OCI-LY7 (cell line): ENCODE results near the gene CDK5. TPM values are rescaled to one million over a fixed set of nuclear protein-coding genes. Genes with fewer than 3 reads are reported as not detected.

Experiments
- BruUV-seq: library from RNA; stranded (reverse); fragments of 400-500 nt; replicated peaks from 2 replicates; lab custom pipeline; 2021; lab: Mats Ljungman, UMichigan
- CTCF ChIA-PET: fragments of 300-600 bp; sonication (Branson Sonifier 250); formaldehyde crosslinking; loops from one replicate; lab custom pipeline; 2022; ENCODE audit warnings: antibody characterized with exemption; ENCODE audit not compliant: unreplicated experiment; lab: Charles Lee
- POLR2A ChIA-PET: fragments of 300-600 bp; sonication (Branson Sonifier 250); formaldehyde crosslinking; loops from one replicate; lab custom pipeline; 2022; ENCODE audit warnings: antibody characterized with exemption; lab: Charles Lee
- DNase-seq: peaks from one replicate; pipeline ENCODE4 v3.0.0-alpha.2; 2015; ENCODE audit warnings: low spot score
- H2AFZ ChIP-seq: fragments of 200-600 bp; sonication (generic), shearing (Covaris generic); 2 replicates; pipeline ENCODE4 v1.6.1; 2014; ENCODE audit warnings: mild to moderate bottlenecking, antibody characterized with exemption, low read length, moderate library complexity
- H3K27ac ChIP-seq: fragments of 200-600 bp; sonication (generic); 2 replicates; pipeline ENCODE4 v1.5.1; 2014; ENCODE audit warnings: mixed run types, low read depth, mild to moderate bottlenecking, moderate library complexity, low read length, inconsistent platforms; ENCODE audit not compliant: poor library complexity, severe bottlenecking
- H3K36me3 ChIP-seq: fragments of 200-600 bp; sonication (generic); 2 replicates; pipeline ENCODE4 v1.6.1; 2014; ENCODE audit warnings: mild to moderate bottlenecking, antibody characterized with exemption, low read length, moderate library complexity, mixed read lengths; ENCODE audit not compliant: insufficient read depth
- H3K4me1 ChIP-seq: fragments of 200-600 bp; sonication (generic); 2 replicates; pipeline ENCODE4 v1.5.1; 2014; ENCODE audit warnings: mild to moderate bottlenecking, low read length; ENCODE audit not compliant: insufficient read depth, poor library complexity, severe bottlenecking
- H3K4me2 ChIP-seq: fragments of 200-600 bp; sonication (generic); 2 replicates; pipeline ENCODE4 v1.6.1; 2014; ENCODE audit warnings: mild to moderate bottlenecking, low read length
- H3K4me3 ChIP-seq: fragments of 200-600 bp; sonication (generic); 2 replicates; pipeline ENCODE4 v1.5.1; 2014; ENCODE audit warnings: mild to moderate bottlenecking, low read depth, low read length; ENCODE audit not compliant: poor library complexity, severe bottlenecking
- H3K79me2 ChIP-seq: fragments of 200-600 bp; sonication (generic); 2 replicates; pipeline ENCODE4 v1.6.1; 2016; ENCODE audit warnings: low read depth, mild to moderate bottlenecking, low read length, moderate library complexity, mixed read lengths; ENCODE audit not compliant: insufficient read depth
- H3K9me2 ChIP-seq: fragments of 200-600 bp; sonication (generic); 2 replicates; pipeline ENCODE4 v1.6.1; 2016; ENCODE audit warnings: mild to moderate bottlenecking, low read length, mixed read lengths; ENCODE audit not compliant: insufficient read depth
- H3K9me3 ChIP-seq: fragments of 200-600 bp; sonication (generic); 2 replicates; pipeline ENCODE4 v1.6.1; 2014; ENCODE audit warnings: mild to moderate bottlenecking, mixed run types, low read length, mixed read lengths
- H4K20me1 ChIP-seq: fragments of 200-600 bp; sonication (generic); 2 replicates; pipeline ENCODE4 v1.6.1; 2014; ENCODE audit warnings: mild to moderate bottlenecking, antibody characterized with exemption, low read length, moderate library complexity, mixed read lengths; ENCODE audit not compliant: insufficient read depth
- CTCF ChIP-seq: fragments of 200-600 bp; sonication (generic); conservative IDR thresholded peaks from 2 replicates; pipeline ENCODE4 v1.5.1; 2014; ENCODE audit warnings: mild to moderate bottlenecking, antibody characterized with exemption, low read length, moderate library complexity, mixed read lengths
- EZH2phosphoT487 ChIP-seq: fragments of 200-600 bp; sonication (generic); IDR thresholded peaks from 2 replicates; pipeline ENCODE4 v1.6.1; 2018; ENCODE audit warnings: low read depth, borderline replicate concordance, mild to moderate bottlenecking, mixed run types, antibody characterized with exemption, low read length, moderate library complexity, mixed read lengths
- intact Hi-C: fragments of 100-400 bp; cut with micrococcal nuclease; formaldehyde crosslinking; loops from one replicate; pipeline ENCODE4 v1.10.0; 2022; ENCODE audit not compliant: unreplicated experiment
- total RNA-seq, 2 experiments: library from RNA; depleted of rRNA in 1 of 2; stranded (reverse); fragments of >200 nt in 1 of 2; shearing (Covaris generic) in 1 of 2; gene quantifications; 2 replicates each; pipeline ENCODE4 v1.2.3, GENCODE V29; 2014 to 2022

The CDK5 gene
- total RNA-seq, 2 experiments from 2014 or later, result 23.7 to 30.9 TPM

- intact Hi-C loops, result no loop called here
- TF ChIP-seq CTCF (no peak), EZH2phosphoT487 (no peak)
- no peak overlapping the region for H3K4me2 ChIP-seq
- ChIA-PET POLR2A (interaction anchor here (0.6 kb wide), 1 partner anchor 11 kb away, joined by 3 read pairs; no protein-coding TSS in a partner anchor), CTCF (interaction anchor here (1.1 kb wide), 1 partner anchor 78 kb away, joined by 3 read pairs; no protein-coding TSS in a partner anchor)
- no peaks in the 10 kb centered on the region for H3K9me2 ChIP-seq
- peaks cover 14% of the 10 kb centered on the region; the same call in 1 of the 2 replicates for H3K79me2 ChIP-seq
- no TSS peak for BruUV-seq
- no peaks in the 10 kb centered on the region for H3K9me3 ChIP-seq
- DNase-seq, result no peak
- peaks cover 19% of the 10 kb centered on the region for H3K36me3 ChIP-seq
- no peak overlapping the region for H3K27ac ChIP-seq
- H3K4me3 ChIP-seq, result no peak overlapping the region
- no peak overlapping the region for H2AFZ ChIP-seq
- peaks cover 11% of the 10 kb centered on the region for H3K4me1 ChIP-seq
- H4K20me1 ChIP-seq, result 0 out of 2 replicates have a peak, but pooled peaks cover 3% of the 10 kb centered on the region
Measured at GRCh38 chr7:151032936-151033863, 24.5 kb downstream of the CDK5 start.

- TSS peak; percentile 48 for BruUV-seq
- CTCF ChIA-PET, result no interaction called here
- no peak for DNase-seq
- Histone ChIP-seq H3K4me3 (no peak overlapping the region), H3K4me2 (no peak overlapping the region), H4K20me1 (0 out of 2 replicates have a peak, but pooled peaks cover 3% of the 10 kb centered on the region), H3K79me2 (peaks cover 14% of the 10 kb centered on the region; the same call in 1 of the 2 replicates), H3K4me1 (peaks cover 23% of the 10 kb centered on the region), H3K36me3 (peaks cover 5% of the 10 kb centered on the region; the same call in 1 of the 2 replicates), H3K9me3 (no peaks in the 10 kb centered on the region), H2AFZ (no peak overlapping the region), H3K9me2 (no peaks in the 10 kb centered on the region), H3K27ac (no peak overlapping the region)
- POLR2A ChIA-PET, result no interaction called here
- intact Hi-C loops, result no loop called here
- TF ChIP-seq EZH2phosphoT487, result no peak
- TF ChIP-seq CTCF, result no peak
Measured at GRCh38 chr7:151031011-151031410, 26.7 kb downstream of the CDK5 start.
